Posterior cingulate gyrus (tissue), 11 donors: ENCODE results near the gene SCYL1.
A peak's percentile ranks its signal among the peaks of the same experiment; 100 is the strongest.

ENCODE experiments used
- DNase-seq, 10 donors: peaks; one replicate each; pipeline versions ENCODE4 v3.0.0 to v3.0.0-alpha.2; 2020 to 2021; ENCODE audit warnings: mixed read lengths in 3 of 10
- intact Hi-C: fragments of 100-400 bp; cut with DNase I; formaldehyde crosslinking; loops from one replicate; pipeline ENCODE4 v1.15.1; 2023

SCYL1 gene

GRCh38 chr11:65524741-65525545 lies at the start of gene SCYL1:
Gene SCYL1 (plus strand): TSS chr11:65525083. CDS start chr11:65525154, 71 bp downstream.
- peak; percentile 76 to 98 (median 84) for DNase-seq
- intact Hi-C loops = no loop called here

- intact Hi-C loops = loop anchor here (2.0 kb wide), 2 partner anchors 22 to 54 kb away; partner anchors contain the start of gene NEAT1
- peak in 2 of 10 donors; percentile 2 to 53 for DNase-seq
These were observed 48.2 kb upstream of the SCYL1 start for GRCh38 chr11:65476632-65477148.

- intact Hi-C loops = loop anchor here (2.0 kb wide), 2 partner anchors 23 to 55 kb away; partner anchors contain the start of gene NEAT1
- DNase-seq = peak; percentile 93 to 99 (median 96)
These were observed 47.5 kb upstream of the SCYL1 start for GRCh38 chr11:65477149-65477965.

- intact Hi-C loops = loop anchor here (2.0 kb wide), 1 partner anchor 18 kb away; no protein-coding TSS in a partner anchor
- DNase-seq = peak in 6 of 10 donors; percentile 31 to 90 (median 73)
These were observed 46.3 kb upstream of the SCYL1 start for GRCh38 chr11:65478388-65479183.

GRCh38 chr11:65479184-65480145 lies 45.4 kb upstream of the SCYL1 start:
- peak in 5 of 10 donors; percentile 34 to 91 (median 60) for DNase-seq
- intact Hi-C loops = loop anchor here (2.0 kb wide), 1 partner anchor 17 kb away; no protein-coding TSS in a partner anchor

GRCh38 chr11:65482306-65482850 lies 42.5 kb upstream of the SCYL1 start:
- DNase-seq = peak in 1 of 10 donors; percentile 40
- intact Hi-C loops = no loop called here

GRCh38 chr11:65485920-65486219 lies 39.0 kb upstream of the SCYL1 start:
- peak in 2 of 10 donors; percentile 34 to 73 for DNase-seq
- intact Hi-C loops = no loop called here

GRCh38 chr11:65486570-65487466 lies 38.1 kb upstream of the SCYL1 start:
- DNase-seq = peak in 2 of 10 donors; percentile 10 to 78
- intact Hi-C loops = no loop called here

- intact Hi-C loops = no loop called here
- peak; percentile 100 for DNase-seq
These were observed 37.2 kb upstream of the SCYL1 start for GRCh38 chr11:65487467-65488272.

- DNase-seq = peak in 5 of 10 donors; percentile 49 to 91 (median 82)
- intact Hi-C loops = no loop called here
These were observed 36.4 kb upstream of the SCYL1 start for GRCh38 chr11:65488273-65489034.

- DNase-seq = peak in 4 of 10 donors; percentile 55 to 88 (median 79)
- intact Hi-C loops = no loop called here
These were observed 35.7 kb upstream of the SCYL1 start for GRCh38 chr11:65489035-65489705.

GRCh38 chr11:65489706-65490320 lies 35.1 kb upstream of the SCYL1 start:
- peak in 3 of 10 donors; percentile 74 to 88 (median 86) for DNase-seq
- intact Hi-C loops = no loop called here

- DNase-seq = peak in 4 of 10 donors; percentile 12 to 79 (median 30)
- intact Hi-C loops = no loop called here
These were observed 33.8 kb upstream of the SCYL1 start for GRCh38 chr11:65491163-65491465.

GRCh38 chr11:65491614-65492386 lies 33.1 kb upstream of the SCYL1 start:
- peak in 7 of 10 donors; percentile 57 to 94 (median 76) for DNase-seq
- intact Hi-C loops = no loop called here

- DNase-seq = no peak
- intact Hi-C loops = no loop called here
These were observed 32.6 kb upstream of the SCYL1 start for GRCh38 chr11:65492387-65492636.
